ENCODE measurements around the gene RPRD2.

GRCh38 chr1:150371110-150371509 is 7.2 kb downstream of the RPRD2 start:
- TF ChIP-seq, protein P1, sequence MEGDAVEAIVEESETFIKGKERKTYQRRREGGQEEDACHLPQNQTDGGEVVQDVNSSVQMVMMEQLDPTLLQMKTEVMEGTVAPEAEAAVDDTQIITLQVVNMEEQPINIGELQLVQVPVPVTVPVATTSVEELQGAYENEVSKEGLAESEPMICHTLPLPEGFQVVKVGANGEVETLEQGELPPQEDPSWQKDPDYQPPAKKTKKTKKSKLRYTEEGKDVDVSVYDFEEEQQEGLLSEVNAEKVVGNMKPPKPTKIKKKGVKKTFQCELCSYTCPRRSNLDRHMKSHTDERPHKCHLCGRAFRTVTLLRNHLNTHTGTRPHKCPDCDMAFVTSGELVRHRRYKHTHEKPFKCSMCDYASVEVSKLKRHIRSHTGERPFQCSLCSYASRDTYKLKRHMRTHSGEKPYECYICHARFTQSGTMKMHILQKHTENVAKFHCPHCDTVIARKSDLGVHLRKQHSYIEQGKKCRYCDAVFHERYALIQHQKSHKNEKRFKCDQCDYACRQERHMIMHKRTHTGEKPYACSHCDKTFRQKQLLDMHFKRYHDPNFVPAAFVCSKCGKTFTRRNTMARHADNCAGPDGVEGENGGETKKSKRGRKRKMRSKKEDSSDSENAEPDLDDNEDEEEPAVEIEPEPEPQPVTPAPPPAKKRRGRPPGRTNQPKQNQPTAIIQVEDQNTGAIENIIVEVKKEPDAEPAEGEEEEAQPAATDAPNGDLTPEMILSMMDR (IDR thresholded peaks at IDR 0.05) = no peak
- no peak for TF ChIP-seq POLR2A (IDR thresholded peaks at IDR 0.05)
